Neuronal stem cell (in vitro differentiated cells): Measurements from ENCODE around the gene OPTC.

Experiments used
- DNase-seq: peaks from one replicate; pipeline ENCODE4 v3.0.0-alpha.2; 2013; ENCODE audit warnings: low spot score
- H2AFZ ChIP-seq: one replicate; pipeline ENCODE4 v1.6.1; 2013; ENCODE audit warnings: mild to moderate bottlenecking, low read length, inconsistent platforms
- H2AK5ac ChIP-seq: 2 replicates; pipeline ENCODE4 v1.6.1; 2013; ENCODE audit warnings: low read depth, mild to moderate bottlenecking, inconsistent platforms, low read length, moderate library complexity, mixed read lengths
- H2BK120ac ChIP-seq: 2 replicates; pipeline ENCODE4 v1.6.1; 2013; ENCODE audit warnings: low read depth, mild to moderate bottlenecking, inconsistent platforms, low read length, moderate library complexity, mixed read lengths
- H2BK12ac ChIP-seq: one replicate; pipeline ENCODE4 v1.6.1; 2013; ENCODE audit warnings: low read length, inconsistent platforms
- H2BK15ac ChIP-seq: 2 replicates; pipeline ENCODE4 v1.6.1; 2013; ENCODE audit warnings: mild to moderate bottlenecking, low read length, inconsistent platforms, mixed read lengths
- H2BK5ac ChIP-seq: one replicate; pipeline ENCODE4 v1.6.1; 2013; ENCODE audit warnings: inconsistent platforms, mild to moderate bottlenecking, low read length, moderate library complexity
- H3K14ac ChIP-seq: one replicate; pipeline ENCODE4 v1.6.1; 2013; ENCODE audit warnings: low read length, inconsistent platforms
- H3K18ac ChIP-seq: 2 replicates; pipeline ENCODE4 v1.6.1; 2013; ENCODE audit warnings: low read length, inconsistent platforms
- H3K23ac ChIP-seq: 2 replicates; pipeline ENCODE4 v1.6.1; 2013; ENCODE audit warnings: low read depth, mild to moderate bottlenecking, mixed read lengths, low read length, inconsistent platforms; ENCODE audit not compliant: poor library complexity
- H3K27ac ChIP-seq: replicated peaks from 3 replicates; pipeline ENCODE4 v1.5.1; 2013; ENCODE audit warnings: low read length, inconsistent platforms
- H3K27me3 ChIP-seq, 3 experiments: 2 replicates each; pipeline ENCODE4 v1.6.1; 2013; ENCODE audit warnings: low read length in 3 of 3, mild to moderate bottlenecking in 2 of 3, inconsistent platforms in 1 of 3, low read depth in 1 of 3, mixed read lengths in 1 of 3, moderate library complexity in 1 of 3; ENCODE audit not compliant: control insufficient read depth in 3 of 3, insufficient read depth in 3 of 3
- H3K36me3 ChIP-seq, 2 donors: replicated peaks in 1 of 2; 2 replicates each; pipeline ENCODE4 v1.6.1; 2013; ENCODE audit warnings: low read length in 2 of 2; ENCODE audit not compliant: control insufficient read depth in 2 of 2, insufficient read depth in 2 of 2
- H3K4ac ChIP-seq: 2 replicates; pipeline ENCODE4 v1.6.1; 2013; ENCODE audit warnings: inconsistent platforms, mild to moderate bottlenecking, low read length, moderate library complexity
- H3K4me1 ChIP-seq, 2 donors: 1 replicate in 1 of 2; 2 replicates in 1 of 2; pipeline ENCODE4 v1.6.1; 2013; ENCODE audit warnings: low read length in 2 of 2, low read depth in 1 of 2; ENCODE audit not compliant: control insufficient read depth in 2 of 2, insufficient read depth in 1 of 2
- H3K4me2 ChIP-seq: one replicate; pipeline ENCODE4 v1.6.1; 2013; ENCODE audit warnings: mild to moderate bottlenecking, low read length, inconsistent platforms; ENCODE audit not compliant: insufficient read depth, poor library complexity, severe bottlenecking
- H3K4me3 ChIP-seq, 2 donors: 2 replicates each; pipeline ENCODE4 v1.5.1; 2013; ENCODE audit warnings: low read length in 2 of 2, mild to moderate bottlenecking in 2 of 2, inconsistent platforms in 1 of 2, moderate library complexity in 1 of 2
- H3K79me1 ChIP-seq: one replicate; pipeline ENCODE4 v1.6.1; 2013; ENCODE audit warnings: low read depth, mild to moderate bottlenecking, inconsistent platforms, low read length, moderate library complexity
- H3K9ac ChIP-seq: one replicate; pipeline ENCODE4 v1.6.1; 2013; ENCODE audit warnings: mild to moderate bottlenecking, low read depth, low read length, inconsistent platforms; ENCODE audit not compliant: poor library complexity
- H3K9me3 ChIP-seq, 2 donors: replicated peaks in 1 of 2; 2 replicates each; pipeline versions ENCODE3 to v1.6.1; 2013; ENCODE audit warnings: low read length in 2 of 2, mild to moderate bottlenecking in 2 of 2, inconsistent platforms in 1 of 2, low read depth in 1 of 2, mixed read lengths in 1 of 2, moderate library complexity in 1 of 2; ENCODE audit not compliant: control insufficient read depth in 2 of 2, insufficient read depth in 1 of 2
- H4K8ac ChIP-seq: one replicate; pipeline ENCODE4 v1.6.1; 2013; ENCODE audit warnings: low read depth, mild to moderate bottlenecking, inconsistent platforms, low read length, moderate library complexity
- H4K91ac ChIP-seq: one replicate; pipeline ENCODE4 v1.6.1; 2013; ENCODE audit warnings: low read length, low read depth, mild to moderate bottlenecking, inconsistent platforms; ENCODE audit not compliant: poor library complexity
- WGBS, 2 donors: extraction: QIAGEN DNeasy Blood & Tissue Kit; methylation state at CpG; one replicate each; pipeline ENCODE4 v1.1.7; 2013; ENCODE audit warnings: missing lambda C conversion rate in 2 of 2, mixed read lengths in 1 of 2; ENCODE audit not compliant: insufficient read length in 2 of 2, insufficient replicate concordance in 1 of 2; ENCODE audit errors: extremely low coverage in 2 of 2; 5-methylcytosine and 5-hydroxymethylcytosine counted together

The OPTC gene

GRCh38 chr1:203554071-203554470 lies 60.1 kb downstream of the OPTC start:
- H4K8ac ChIP-seq, result no peak overlapping the region

DNA sequence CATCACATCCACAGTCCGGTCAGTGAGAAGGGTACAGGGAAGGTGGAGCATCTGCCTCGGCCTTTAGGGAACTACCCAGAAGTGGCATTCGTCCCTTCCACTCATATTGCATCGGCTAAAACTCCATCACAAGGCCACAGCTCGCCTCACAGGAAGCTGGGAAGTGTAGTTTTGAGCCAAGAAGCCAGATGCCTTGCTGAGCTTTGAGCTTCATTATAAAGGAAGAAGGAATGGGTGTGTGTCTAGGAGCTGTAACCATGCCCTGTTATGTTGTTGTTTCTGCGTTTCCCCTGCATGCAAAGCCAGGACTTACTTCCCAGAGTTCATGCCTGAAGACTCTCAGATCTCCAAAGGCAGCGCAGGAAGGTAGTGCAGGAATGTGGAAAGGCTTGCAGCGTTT lies 61.1 kb downstream of the OPTC start:
- no peak overlapping the region for H4K8ac ChIP-seq
- H2BK5ac ChIP-seq, result no peak overlapping the region
- peak overlapping the region; percentile 87 for H2AFZ ChIP-seq
- H4K91ac ChIP-seq, result no peak overlapping the region
- DNase-seq, result no peak
- H3K27me3 ChIP-seq, result peaks cover 0 to 8% (median 0%) of the 10 kb centered on the region in 3 experiments
- no peak overlapping the region for H3K27ac ChIP-seq
- no peak overlapping the region for H2BK15ac ChIP-seq
- H3K4me3 ChIP-seq, result no peak overlapping the region
- H2BK120ac ChIP-seq, result no peak overlapping the region
- H3K4ac ChIP-seq, result no peak overlapping the region
- H3K36me3 ChIP-seq, result no peaks in the 10 kb centered on the region
- no CpG with 5 or more reads among the region's 8 CpGs for WGBS, 2 donors
- H2BK12ac ChIP-seq, result peak overlapping the region; percentile 10
- H3K4me1 ChIP-seq, result peaks cover 17 to 23% of the 10 kb centered on the region in 2 donors
- no peaks in the 10 kb centered on the region for H3K9me3 ChIP-seq
- H3K9ac ChIP-seq, result no peak overlapping the region
- no peaks in the 10 kb centered on the region for H3K79me1 ChIP-seq
- no peak overlapping the region for H2AK5ac ChIP-seq
- no peak overlapping the region for H3K23ac ChIP-seq
- H3K14ac ChIP-seq, result no peak overlapping the region
- peak overlapping the region; percentile 17 for H3K18ac ChIP-seq
- no peak overlapping the region for H3K4me2 ChIP-seq

More at GRCh38 chr1:203554071-203554470, 60.1 kb downstream of the OPTC start:
- H3K4me3 ChIP-seq, result no peak overlapping the region
- H3K9ac ChIP-seq, result no peak overlapping the region
- no peak overlapping the region for H2BK15ac ChIP-seq
- H3K4me1 ChIP-seq, result peaks cover 21 to 22% of the 10 kb centered on the region in 2 donors
- H3K23ac ChIP-seq, result no peak overlapping the region
- no peak for DNase-seq
- no peak overlapping the region for H2BK120ac ChIP-seq
- no CpG with 5 or more reads among the region's 3 CpGs for WGBS, 2 donors
- no peak overlapping the region for H3K4me2 ChIP-seq
- H3K27me3 ChIP-seq, result peaks cover 0 to 8% (median 0%) of the 10 kb centered on the region in 3 experiments
- H2BK5ac ChIP-seq, result no peak overlapping the region
- H3K79me1 ChIP-seq, result no peaks in the 10 kb centered on the region
- H2AK5ac ChIP-seq, result no peak overlapping the region
- no peak overlapping the region for H4K91ac ChIP-seq
- H2AFZ ChIP-seq, result no peak overlapping the region
- no peak overlapping the region for H2BK12ac ChIP-seq
- H3K36me3 ChIP-seq, result no peaks in the 10 kb centered on the region
- no peak overlapping the region for H3K4ac ChIP-seq
- H3K9me3 ChIP-seq, result no peaks in the 10 kb centered on the region
- H3K14ac ChIP-seq, result no peak overlapping the region
- H3K27ac ChIP-seq, result no peak overlapping the region
- no peak overlapping the region for H3K18ac ChIP-seq

- H3K4me2 ChIP-seq, result no peak overlapping the region
- H3K9ac ChIP-seq, result no peak overlapping the region
- H4K8ac ChIP-seq, result no peak overlapping the region
- H2AK5ac ChIP-seq, result peak overlapping the region; percentile 44
- H2BK15ac ChIP-seq, result peak overlapping the region; percentile 13
- no CpG with 5 or more reads among the region's 7 CpGs for WGBS, 2 donors
- H3K18ac ChIP-seq, result peak overlapping the region; percentile 73
- H3K27me3 ChIP-seq, result peaks cover 0 to 9% (median 0%) of the 10 kb centered on the region in 3 experiments
- no peaks in the 10 kb centered on the region for H3K9me3 ChIP-seq
- no peak overlapping the region for H2BK120ac ChIP-seq
- H3K79me1 ChIP-seq, result no peaks in the 10 kb centered on the region
- no peak overlapping the region for H2BK5ac ChIP-seq
- no peak overlapping the region for H4K91ac ChIP-seq
- H3K14ac ChIP-seq, result no peak overlapping the region
- peak overlapping the region; percentile 30 for H2BK12ac ChIP-seq
- no peak overlapping the region for H3K4ac ChIP-seq
- no peaks in the 10 kb centered on the region for H3K36me3 ChIP-seq
- DNase-seq, result no peak
- H3K27ac ChIP-seq, result no peak overlapping the region
- peak overlapping the region; percentile 87 for H2AFZ ChIP-seq
- H3K4me3 ChIP-seq, result no peak overlapping the region
- H3K4me1 ChIP-seq, result peaks cover 17 to 23% of the 10 kb centered on the region in 2 donors
- no peak overlapping the region for H3K23ac ChIP-seq
These were observed 61.6 kb downstream of the OPTC start for GRCh38 chr1:203555511-203556046.

DNA sequence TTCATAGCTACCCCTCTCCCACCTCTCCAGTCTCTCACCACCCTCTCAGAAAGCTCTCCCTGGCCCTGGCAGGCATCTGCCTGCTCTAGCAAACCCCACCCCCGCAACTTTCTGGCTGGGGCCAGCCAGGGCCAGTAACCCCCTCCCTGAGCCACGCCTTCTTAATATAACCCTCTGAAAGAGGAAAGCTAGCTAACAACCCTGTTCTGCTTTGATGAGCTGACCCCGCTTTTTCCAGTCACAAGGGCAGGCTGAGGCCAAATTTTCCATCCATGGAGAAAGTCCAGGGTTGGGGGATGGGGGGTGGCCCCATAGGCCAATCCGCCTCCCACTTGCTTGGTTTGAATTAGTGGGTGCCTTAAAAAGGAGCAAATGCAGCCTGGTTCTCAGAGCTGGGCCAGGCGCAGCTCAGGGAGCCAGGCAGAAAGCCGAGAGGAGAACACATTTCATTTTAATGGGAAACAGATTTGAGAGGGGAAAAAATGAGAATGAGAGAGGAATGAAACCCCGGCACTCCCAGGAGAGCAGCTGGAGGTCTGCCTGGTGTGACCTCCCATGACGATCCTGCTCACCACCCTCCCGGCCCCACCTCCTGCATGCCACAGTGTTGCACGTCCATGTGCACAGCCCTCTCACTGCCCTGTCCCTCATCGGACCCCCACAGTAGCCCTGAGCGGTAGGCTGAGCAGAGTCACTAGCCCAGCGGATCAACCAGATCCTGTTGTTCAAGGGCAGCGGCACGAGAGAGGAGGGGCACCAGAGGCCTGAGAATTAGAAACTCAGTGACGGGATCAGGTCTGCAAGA lies 62.3 kb downstream of the OPTC start:
- Histone ChIP-seq H3K14ac (peak overlapping the region; percentile 57), H2AK5ac (peak overlapping the region; percentile 44), H3K79me1 (no peaks in the 10 kb centered on the region), H4K8ac (no peak overlapping the region), H3K9me3 (no peaks in the 10 kb centered on the region), H3K9ac (peak overlapping the region; percentile 71), H3K4me1 (peaks cover 17 to 23% of the 10 kb centered on the region in 2 donors), H4K91ac (no peak overlapping the region), H3K36me3 (no peaks in the 10 kb centered on the region), H3K27ac (no peak overlapping the region), H3K4ac (no peak overlapping the region), H3K18ac (peak overlapping the region; percentile 51), H2BK5ac (no peak overlapping the region), H2BK15ac (peak overlapping the region; percentile 13), H2BK120ac (no peak overlapping the region), H3K4me2 (no peak overlapping the region), H2AFZ (peak overlapping the region; percentile 87), H3K4me3 (no peak overlapping the region), H2BK12ac (peak overlapping the region; percentile 87), H3K27me3 (peaks cover 0 to 11% (median 0%) of the 10 kb centered on the region in 3 experiments), H3K23ac (no peak overlapping the region)
- WGBS, 2 donors, result no CpG with 5 or more reads among the region's 16 CpGs
- no peak for DNase-seq
